NCI-H446 treated with DMSO at 0.1 percent for 48 hours (cell line): ENCODE measurements around the gene GABARAP.

ENCODE experiments used
- DNase-seq: peaks from one replicate; lab custom pipeline; 2025; lab: John Stamatoyannopoulos, UW

Gene GABARAP

GRCh38 chr17:7241783-7242716 is at the start of gene GABARAP:
Gene GABARAP, minus strand, starts transcription at chr17:7242449. Its CDS starts 119 bp downstream, at chr17:7242330.
- DNase-seq: peak; percentile 78

GRCh38 chr17:7290685-7291084 is 48.4 kb upstream of the GABARAP start:
- DNase-seq: no peak

- no peak for DNase-seq
Measured at GRCh38 chr17:7290166-7290565, 47.9 kb upstream of the GABARAP start.

- no peak for DNase-seq
Measured at GRCh38 chr17:7289256-7290032, 47.2 kb upstream of the GABARAP start.

GRCh38 chr17:7285679-7286078 is 43.4 kb upstream of the GABARAP start:
- DNase-seq: no peak

- DNase-seq: no peak
Measured at GRCh38 chr17:7284911-7285310, 42.7 kb upstream of the GABARAP start.

GRCh38 chr17:7283471-7284216 is 41.4 kb upstream of the GABARAP start:
- DNase-seq: no peak

- no peak for DNase-seq
Measured at GRCh38 chr17:7282752-7283321, 40.6 kb upstream of the GABARAP start.

- no peak for DNase-seq
Measured at GRCh38 chr17:7281953-7282751, 39.9 kb upstream of the GABARAP start.

- peak; percentile 83 for DNase-seq
Measured at GRCh38 chr17:7281074-7281952, 39.1 kb upstream of the GABARAP start, which contains the start of gene SLC2A4. Gene SLC2A4, plus strand, starts transcription at chr17:7281718. Its CDS starts 217 bp downstream, at chr17:7281935.

GRCh38 chr17:7280519-7281073 is 38.3 kb upstream of the GABARAP start:
- DNase-seq: peak; percentile 45

- DNase-seq: no peak
Measured at GRCh38 chr17:7279448-7279847, 37.2 kb upstream of the GABARAP start.

GRCh38 chr17:7266784-7267183 is 24.5 kb upstream of the GABARAP start:
- DNase-seq: no peak

- no peak for DNase-seq
Measured at GRCh38 chr17:7263801-7264078, 21.5 kb upstream of the GABARAP start.

GRCh38 chr17:7262935-7263800 is 20.9 kb upstream of the GABARAP start:
- DNase-seq: no peak

GRCh38 chr17:7262192-7262934 is 20.1 kb upstream of the GABARAP start, which contains the start of gene CLDN7:
Gene CLDN7, minus strand, starts transcription at chr17:7262478. Its CDS starts 435 bp downstream, at chr17:7262043.
- DNase-seq: no peak

- no peak for DNase-seq
Measured at GRCh38 chr17:7261379-7262191, 19.3 kb upstream of the GABARAP start.
